H1 (cell line): ENCODE results near the gene NUP188. TPM values are rescaled to one million over a fixed set of nuclear protein-coding genes. Genes with fewer than 3 reads are reported as not detected.

Experiments used
- CHD2 ChIP-seq: IDR thresholded peaks from 2 replicates; pipeline ENCODE4 v1.6.1; 2012; ENCODE audit warnings: low read length, improper control_type of control experiment
- EZH2 ChIP-seq: fragments of 200-600 bp; sonication (generic); IDR thresholded peaks from 2 replicates; pipeline ENCODE4 v1.7.1; 2012; ENCODE audit warnings: low read depth, mild to moderate bottlenecking, moderate library complexity, low read length, inconsistent platforms; ENCODE audit not compliant: severe bottlenecking
- HDAC2 ChIP-seq, 2 experiments: fragments of 300-600 bp in 1 of 2; sonication (generic) in 1 of 2; IDR thresholded peaks; 2 replicates each; pipeline ENCODE4 v1.6.1; 2011 to 2012; ENCODE audit warnings: low read depth in 2 of 2, low read length in 2 of 2, mild to moderate bottlenecking in 2 of 2, moderate library complexity in 2 of 2, borderline replicate concordance in 1 of 2, inconsistent platforms in 1 of 2
- KDM1A ChIP-seq: fragments of 200-600, 300-600 bp; sonication (generic); IDR thresholded peaks from 2 replicates; pipeline ENCODE4 v1.7.1; 2016; ENCODE audit warnings: mild to moderate bottlenecking, low read length, borderline replicate concordance
- MAFK ChIP-seq: IDR thresholded peaks from 2 replicates; pipeline ENCODE4 v1.6.1; 2012; ENCODE audit warnings: low read depth, mild to moderate bottlenecking, improper control_type of control experiment, low read length
- NANOG ChIP-seq: IDR thresholded peaks from 2 replicates; pipeline ENCODE4 v1.6.1; 2011; ENCODE audit warnings: low read length, low read depth, mild to moderate bottlenecking, inconsistent platforms; ENCODE audit not compliant: insufficient read depth, poor library complexity, severe bottlenecking
- POLR2AphosphoS5 ChIP-seq: IDR thresholded peaks from 2 replicates; pipeline ENCODE4 v1.6.1; 2011; ENCODE audit warnings: low read depth, low read length
- RBBP5 ChIP-seq: IDR thresholded peaks from 2 replicates; pipeline ENCODE4 v1.7.1; 2012; ENCODE audit warnings: low read depth, mild to moderate bottlenecking, inconsistent platforms, low read length, moderate library complexity, borderline replicate concordance
- RFX5 ChIP-seq: IDR thresholded peaks from 2 replicates; pipeline ENCODE4 v1.6.1; 2011; ENCODE audit warnings: low read depth, low read length, improper control_type of control experiment, borderline replicate concordance
- SIRT6 ChIP-seq: IDR thresholded peaks from one replicate; pipeline ENCODE4 v1.7.1; 2012; ENCODE audit warnings: low read length, inconsistent platforms
- TBP ChIP-seq: IDR thresholded peaks from 2 replicates; pipeline ENCODE4 v1.6.1; 2011; ENCODE audit warnings: low read depth, low read length, improper control_type of control experiment
- polyA plus RNA-seq, 7 experiments: library from polyadenylated mRNA; depleted of rRNA in 3 of 7; stranded (reverse) in 5 of 7; unstranded in 2 of 7; fragments of >200 nt in 5 of 7; fragments of 200-250 nt in 2 of 7; gene quantifications; 1 replicate in 5 of 7; 2 replicates in 1 of 7; 4 replicates in 1 of 7; pipeline versions ENCODE4 v1.2.1 to v1.2.3, GENCODE V29; 2011 to 2013; ENCODE audit warnings: missing spikeins in 2 of 7, mixed read lengths in 2 of 7
- total RNA-seq: library from RNA; stranded (reverse); fragmentation: NEBNext Ultra II Directional; extraction: Animal tissue kit (Norgen Biotek cat#: 25700); gene quantifications from 2 replicates; pipeline ENCODE4 v1.2.1, GENCODE V29; 2021
- TF ChIP-seq, protein P1 (sequence below): fragments of 300-600 bp; sonication (generic); IDR thresholded peaks from 2 replicates; pipeline ENCODE4 v1.7.1; 2012; ENCODE audit warnings: low read length, moderate library complexity, mild to moderate bottlenecking, inconsistent platforms; ENCODE audit not compliant: insufficient replicate concordance

Gene NUP188
- total and polyA plus RNA-seq, 2 of the 8 experiments (the other 6 are each of a cell fraction or from before 2014, with no cell fraction given), result 90.1 to 111 TPM

DNA sequence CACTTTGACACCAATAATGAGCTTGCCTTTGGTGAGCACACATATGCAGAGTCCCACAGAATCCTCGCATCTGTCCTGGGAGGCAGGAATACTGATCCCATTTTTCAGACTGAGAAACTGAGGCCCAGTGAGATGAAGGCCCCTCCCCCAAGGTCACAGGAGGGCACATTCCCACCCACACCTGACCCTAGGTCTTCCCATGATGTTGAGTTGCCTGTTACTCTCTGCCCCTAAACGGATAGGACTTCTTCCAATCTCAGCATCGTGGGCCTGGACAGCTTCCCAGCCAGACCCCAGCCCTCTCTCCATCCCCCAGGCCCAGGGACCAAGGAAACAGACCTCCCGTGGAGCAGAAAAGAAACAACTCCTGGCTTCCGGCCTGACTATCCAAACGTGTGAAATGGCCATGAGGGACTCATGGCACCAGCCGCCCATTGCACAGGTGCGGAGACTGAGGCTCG lies 79.8 kb downstream of the NUP188 start (continued):
- TF ChIP-seq, protein P1, sequence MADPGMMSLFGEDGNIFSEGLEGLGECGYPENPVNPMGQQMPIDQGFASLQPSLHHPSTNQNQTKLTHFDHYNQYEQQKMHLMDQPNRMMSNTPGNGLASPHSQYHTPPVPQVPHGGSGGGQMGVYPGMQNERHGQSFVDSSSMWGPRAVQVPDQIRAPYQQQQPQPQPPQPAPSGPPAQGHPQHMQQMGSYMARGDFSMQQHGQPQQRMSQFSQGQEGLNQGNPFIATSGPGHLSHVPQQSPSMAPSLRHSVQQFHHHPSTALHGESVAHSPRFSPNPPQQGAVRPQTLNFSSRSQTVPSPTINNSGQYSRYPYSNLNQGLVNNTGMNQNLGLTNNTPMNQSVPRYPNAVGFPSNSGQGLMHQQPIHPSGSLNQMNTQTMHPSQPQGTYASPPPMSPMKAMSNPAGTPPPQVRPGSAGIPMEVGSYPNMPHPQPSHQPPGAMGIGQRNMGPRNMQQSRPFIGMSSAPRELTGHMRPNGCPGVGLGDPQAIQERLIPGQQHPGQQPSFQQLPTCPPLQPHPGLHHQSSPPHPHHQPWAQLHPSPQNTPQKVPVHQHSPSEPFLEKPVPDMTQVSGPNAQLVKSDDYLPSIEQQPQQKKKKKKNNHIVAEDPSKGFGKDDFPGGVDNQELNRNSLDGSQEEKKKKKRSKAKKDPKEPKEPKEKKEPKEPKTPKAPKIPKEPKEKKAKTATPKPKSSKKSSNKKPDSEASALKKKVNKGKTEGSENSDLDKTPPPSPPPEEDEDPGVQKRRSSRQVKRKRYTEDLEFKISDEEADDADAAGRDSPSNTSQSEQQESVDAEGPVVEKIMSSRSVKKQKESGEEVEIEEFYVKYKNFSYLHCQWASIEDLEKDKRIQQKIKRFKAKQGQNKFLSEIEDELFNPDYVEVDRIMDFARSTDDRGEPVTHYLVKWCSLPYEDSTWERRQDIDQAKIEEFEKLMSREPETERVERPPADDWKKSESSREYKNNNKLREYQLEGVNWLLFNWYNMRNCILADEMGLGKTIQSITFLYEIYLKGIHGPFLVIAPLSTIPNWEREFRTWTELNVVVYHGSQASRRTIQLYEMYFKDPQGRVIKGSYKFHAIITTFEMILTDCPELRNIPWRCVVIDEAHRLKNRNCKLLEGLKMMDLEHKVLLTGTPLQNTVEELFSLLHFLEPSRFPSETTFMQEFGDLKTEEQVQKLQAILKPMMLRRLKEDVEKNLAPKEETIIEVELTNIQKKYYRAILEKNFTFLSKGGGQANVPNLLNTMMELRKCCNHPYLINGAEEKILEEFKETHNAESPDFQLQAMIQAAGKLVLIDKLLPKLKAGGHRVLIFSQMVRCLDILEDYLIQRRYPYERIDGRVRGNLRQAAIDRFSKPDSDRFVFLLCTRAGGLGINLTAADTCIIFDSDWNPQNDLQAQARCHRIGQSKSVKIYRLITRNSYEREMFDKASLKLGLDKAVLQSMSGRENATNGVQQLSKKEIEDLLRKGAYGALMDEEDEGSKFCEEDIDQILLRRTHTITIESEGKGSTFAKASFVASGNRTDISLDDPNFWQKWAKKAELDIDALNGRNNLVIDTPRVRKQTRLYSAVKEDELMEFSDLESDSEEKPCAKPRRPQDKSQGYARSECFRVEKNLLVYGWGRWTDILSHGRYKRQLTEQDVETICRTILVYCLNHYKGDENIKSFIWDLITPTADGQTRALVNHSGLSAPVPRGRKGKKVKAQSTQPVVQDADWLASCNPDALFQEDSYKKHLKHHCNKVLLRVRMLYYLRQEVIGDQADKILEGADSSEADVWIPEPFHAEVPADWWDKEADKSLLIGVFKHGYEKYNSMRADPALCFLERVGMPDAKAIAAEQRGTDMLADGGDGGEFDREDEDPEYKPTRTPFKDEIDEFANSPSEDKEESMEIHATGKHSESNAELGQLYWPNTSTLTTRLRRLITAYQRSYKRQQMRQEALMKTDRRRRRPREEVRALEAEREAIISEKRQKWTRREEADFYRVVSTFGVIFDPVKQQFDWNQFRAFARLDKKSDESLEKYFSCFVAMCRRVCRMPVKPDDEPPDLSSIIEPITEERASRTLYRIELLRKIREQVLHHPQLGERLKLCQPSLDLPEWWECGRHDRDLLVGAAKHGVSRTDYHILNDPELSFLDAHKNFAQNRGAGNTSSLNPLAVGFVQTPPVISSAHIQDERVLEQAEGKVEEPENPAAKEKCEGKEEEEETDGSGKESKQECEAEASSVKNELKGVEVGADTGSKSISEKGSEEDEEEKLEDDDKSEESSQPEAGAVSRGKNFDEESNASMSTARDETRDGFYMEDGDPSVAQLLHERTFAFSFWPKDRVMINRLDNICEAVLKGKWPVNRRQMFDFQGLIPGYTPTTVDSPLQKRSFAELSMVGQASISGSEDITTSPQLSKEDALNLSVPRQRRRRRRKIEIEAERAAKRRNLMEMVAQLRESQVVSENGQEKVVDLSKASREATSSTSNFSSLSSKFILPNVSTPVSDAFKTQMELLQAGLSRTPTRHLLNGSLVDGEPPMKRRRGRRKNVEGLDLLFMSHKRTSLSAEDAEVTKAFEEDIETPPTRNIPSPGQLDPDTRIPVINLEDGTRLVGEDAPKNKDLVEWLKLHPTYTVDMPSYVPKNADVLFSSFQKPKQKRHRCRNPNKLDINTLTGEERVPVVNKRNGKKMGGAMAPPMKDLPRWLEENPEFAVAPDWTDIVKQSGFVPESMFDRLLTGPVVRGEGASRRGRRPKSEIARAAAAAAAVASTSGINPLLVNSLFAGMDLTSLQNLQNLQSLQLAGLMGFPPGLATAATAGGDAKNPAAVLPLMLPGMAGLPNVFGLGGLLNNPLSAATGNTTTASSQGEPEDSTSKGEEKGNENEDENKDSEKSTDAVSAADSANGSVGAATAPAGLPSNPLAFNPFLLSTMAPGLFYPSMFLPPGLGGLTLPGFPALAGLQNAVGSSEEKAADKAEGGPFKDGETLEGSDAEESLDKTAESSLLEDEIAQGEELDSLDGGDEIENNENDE, result no peak
- TF ChIP-seq HDAC2 (IDR thresholded peaks at IDR 0.05; ENCODE audit: borderline replicate concordance in 1 of 2, low read depth in 2 of 2, low read length in 2 of 2), result peak in 1 of 2 experiments; percentile 91; a peak in 1 of 4 replicates
- no peak for TF ChIP-seq TBP
- TF ChIP-seq RBBP5, result no peak
- no peak for TF ChIP-seq EZH2
- TF ChIP-seq RFX5, result no peak
- TF ChIP-seq KDM1A, result peak; percentile 92
- TF ChIP-seq CHD2, result no peak
- TF ChIP-seq POLR2AphosphoS5, result no peak
- TF ChIP-seq NANOG, result no peak
- TF ChIP-seq MAFK, result no peak
- no peak for TF ChIP-seq SIRT6
